GM18907 (cell line): Measurements from ENCODE around the gene NCOA3.
A peak's percentile ranks its signal among the peaks of the same experiment; 100 is the strongest.
"Not testable (repeated sequence)": the region's sequence is repeated elsewhere in the genome, so short reads cannot be mapped to it uniquely, and the experiment has no call there.

ENCODE experiments used
- ATAC-seq: cut with Tn5 transposase; IDR thresholded peaks from one replicate; pipeline ENCODE4 v1.9.1; 2021; ENCODE audit warnings: mild to moderate bottlenecking, moderate library complexity; ENCODE audit not compliant: unreplicated experiment

NCOA3 gene

DNA sequence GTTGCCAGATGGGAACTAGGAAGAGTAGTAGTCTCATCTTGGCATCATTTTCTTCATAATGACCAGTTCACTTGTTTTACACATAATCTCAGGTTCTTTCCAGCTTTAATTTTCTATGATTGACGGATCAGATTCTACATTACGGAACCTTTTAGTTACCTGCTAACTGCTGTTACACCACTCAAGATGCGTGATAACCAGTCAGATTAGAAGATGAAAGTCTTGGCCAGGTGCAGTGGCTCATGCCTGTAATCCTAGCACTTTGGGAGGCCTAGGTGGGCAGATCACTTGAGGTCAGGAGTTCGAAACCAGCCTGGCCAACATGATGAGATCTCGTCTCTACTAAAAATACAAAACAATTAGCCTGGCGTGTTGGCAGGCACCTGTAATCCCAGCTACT, 92.5 kb downstream of the NCOA3 start:
- ATAC-seq, result no peak

DNA sequence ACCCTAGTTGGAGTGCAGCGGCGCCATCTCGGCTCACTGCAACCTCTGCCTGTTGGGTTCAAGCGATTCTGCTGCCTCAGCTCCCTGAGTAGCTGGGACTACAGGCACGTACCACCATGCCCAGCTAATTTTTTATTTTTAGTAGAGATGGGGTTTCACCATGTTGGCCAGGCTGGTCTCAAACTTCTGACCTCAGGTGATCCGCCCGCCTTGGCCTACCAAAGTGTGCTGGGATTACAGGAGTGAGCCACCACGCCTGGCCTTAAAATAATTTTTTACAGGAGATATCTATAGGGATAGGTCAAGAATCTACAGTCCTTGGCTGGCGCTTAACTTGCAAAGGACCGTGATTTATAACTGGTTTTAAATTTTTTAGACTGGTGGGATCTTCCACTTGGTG, 93.5 kb downstream of the NCOA3 start:
- not testable (repeated sequence) for ATAC-seq

DNA sequence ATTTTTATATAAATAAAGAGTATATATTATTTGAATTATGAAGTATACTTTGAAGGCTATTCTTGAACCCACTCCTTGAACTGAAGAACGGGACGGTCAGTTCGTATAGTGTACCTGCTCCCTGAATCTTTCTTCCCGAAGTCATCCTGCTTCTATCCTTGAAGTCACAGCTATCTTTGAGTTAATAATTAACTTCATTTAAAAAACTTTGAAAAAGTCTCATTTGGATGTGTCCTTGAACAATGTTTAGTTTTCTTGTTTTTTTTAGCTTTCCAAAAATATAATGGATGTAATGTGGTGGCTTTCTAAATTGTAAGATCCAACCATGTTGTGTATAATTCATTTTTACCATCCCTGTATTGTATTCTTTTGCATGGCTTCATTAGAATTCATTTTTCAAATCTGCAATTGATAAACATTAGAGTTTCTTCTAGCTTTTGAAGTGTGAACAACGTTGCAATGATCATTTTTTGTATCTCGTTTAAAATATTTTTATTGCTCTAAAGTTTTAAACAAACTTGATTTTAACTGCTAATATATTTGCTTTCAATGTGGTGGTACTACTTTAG, 94.4 kb downstream of the NCOA3 start:
- no peak for ATAC-seq

DNA sequence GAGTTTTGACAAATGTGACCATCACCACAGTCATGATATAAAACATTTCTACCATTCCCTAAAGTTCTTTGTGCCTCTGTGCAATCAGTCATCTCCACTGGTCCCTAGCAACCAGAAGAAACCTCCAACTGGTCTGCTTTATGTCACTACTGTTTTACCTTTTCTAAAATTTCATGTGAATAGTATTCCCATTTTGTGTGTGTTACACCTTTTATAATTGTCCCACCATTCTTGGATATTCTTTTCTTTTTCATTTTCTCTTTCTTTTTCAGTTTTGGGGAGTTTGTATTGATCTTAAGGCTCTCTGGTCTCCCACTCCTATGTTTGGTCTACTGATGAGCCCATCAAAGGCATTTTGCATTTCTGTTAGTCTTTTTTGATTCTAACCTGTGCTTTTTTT, 95.4 kb downstream of the NCOA3 start:
- ATAC-seq, result no peak

DNA sequence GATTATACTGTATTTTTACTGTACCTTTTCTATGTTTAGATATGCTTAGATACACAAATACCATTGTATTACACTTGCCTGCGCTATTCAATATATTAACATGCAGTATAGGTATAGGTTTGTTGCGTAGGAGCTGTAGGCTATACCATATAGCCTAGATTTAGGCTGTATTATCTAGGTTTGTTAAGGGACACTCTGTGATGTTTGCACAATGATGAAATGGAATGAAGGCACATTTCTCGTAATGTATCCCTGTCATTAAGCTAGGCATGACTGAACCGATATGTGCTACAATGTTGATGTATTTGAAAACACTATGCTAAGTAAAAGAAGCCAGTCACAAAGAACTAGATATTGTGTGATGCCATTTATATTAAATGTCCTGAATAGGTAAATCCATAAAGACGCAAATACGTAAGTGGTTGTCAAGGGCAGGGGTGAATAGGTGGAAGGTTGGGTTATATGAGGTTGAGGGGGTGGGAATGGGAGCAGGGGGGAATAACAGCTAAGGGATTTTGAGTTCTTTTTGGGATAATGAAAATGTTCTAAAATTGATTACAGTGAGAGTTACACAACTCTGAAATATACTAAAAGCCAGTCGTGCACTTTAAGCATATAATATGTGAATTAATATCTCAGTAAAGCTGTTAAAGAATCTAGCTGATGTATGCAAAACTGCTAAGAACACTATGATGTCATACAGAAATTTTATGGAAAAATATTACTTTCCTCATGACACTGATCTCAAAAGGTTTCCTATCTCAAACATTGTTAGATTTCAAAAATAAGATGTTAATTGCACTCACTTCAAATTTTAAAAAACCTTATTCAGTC, 97.4 kb downstream of the NCOA3 start:
- no peak for ATAC-seq

DNA sequence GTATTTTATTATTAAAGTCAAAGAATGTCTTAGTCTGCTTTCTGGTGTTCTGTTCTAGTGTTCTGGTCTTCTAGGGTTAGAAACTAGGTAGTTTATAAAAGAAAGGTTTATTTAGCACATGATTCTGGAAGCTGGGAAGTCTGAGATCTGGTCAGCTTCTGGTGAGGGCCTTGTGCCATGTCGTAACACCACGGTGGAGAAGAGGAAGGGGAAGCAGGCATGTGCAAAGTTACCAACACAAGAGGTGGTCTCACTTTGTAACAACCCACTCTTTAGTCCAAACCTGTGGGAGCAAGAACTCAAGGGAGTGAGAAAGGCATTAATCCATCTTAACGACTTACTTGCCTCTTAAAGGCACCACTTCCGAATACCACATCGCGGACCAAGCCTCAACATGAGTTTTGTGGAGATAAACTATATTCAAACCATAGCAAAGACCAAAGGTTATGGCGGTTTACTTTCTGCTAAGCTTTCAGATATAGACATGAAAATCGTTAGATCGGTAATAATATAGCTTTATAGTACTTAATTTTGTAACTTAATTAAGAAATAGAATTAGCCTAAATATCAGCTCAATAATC, 99.4 kb downstream of the NCOA3 start:
- no peak for ATAC-seq

DNA sequence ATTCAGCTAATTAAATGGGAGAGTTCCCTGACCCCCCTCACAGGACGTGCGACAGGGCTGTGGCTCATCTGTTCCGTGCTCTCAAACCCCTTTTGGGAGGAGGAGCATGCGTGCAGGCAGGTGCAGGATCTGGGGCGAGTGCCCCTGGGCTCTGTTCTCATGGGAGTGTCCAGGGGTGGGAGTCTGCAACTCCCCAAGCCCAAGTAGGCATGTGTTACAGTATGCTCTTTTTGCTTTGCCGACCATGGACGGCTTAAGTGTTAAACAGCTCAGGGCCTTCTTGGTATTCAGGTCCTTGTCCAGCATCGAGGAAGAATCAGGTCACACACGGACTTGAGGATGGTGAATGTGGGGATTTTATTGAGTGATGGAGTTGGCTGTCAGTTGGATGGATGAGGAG, 101.6 kb downstream of the NCOA3 start:
- no peak for ATAC-seq

DNA sequence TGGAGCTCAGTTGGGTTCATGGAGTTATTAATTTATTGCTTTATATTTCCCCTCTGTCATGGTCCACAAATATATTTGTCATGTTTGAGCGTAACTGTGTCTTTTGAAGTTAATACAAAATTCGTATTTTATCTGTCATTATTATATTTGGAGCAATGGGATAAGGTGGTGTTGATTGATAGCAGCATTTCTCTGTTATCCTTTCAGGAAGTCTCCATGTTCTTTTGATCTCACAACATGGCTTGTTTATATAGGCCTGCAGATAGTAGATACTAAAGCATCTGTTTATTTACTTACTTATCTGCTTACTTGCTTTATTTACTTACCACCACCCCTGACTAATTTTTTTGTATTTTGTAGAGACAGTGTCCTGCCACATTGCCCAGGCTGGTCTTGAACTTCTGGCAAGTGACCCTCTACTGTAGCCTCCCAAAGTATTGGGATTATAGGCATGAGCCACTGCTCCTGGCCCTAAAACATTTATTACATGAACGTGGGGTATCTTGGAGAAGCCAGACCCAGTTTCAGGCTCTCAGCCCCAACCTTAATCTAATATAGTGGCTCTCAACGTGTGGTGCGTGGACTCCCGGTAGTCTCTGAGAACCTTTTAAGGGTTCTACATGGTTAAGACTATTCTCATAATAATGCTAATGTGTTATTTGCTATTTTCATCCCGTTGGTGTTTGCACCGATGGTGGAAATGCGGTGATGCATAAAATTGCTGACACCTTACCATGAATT, 104.2 kb downstream of the NCOA3 start:
- ATAC-seq, result no peak

DNA sequence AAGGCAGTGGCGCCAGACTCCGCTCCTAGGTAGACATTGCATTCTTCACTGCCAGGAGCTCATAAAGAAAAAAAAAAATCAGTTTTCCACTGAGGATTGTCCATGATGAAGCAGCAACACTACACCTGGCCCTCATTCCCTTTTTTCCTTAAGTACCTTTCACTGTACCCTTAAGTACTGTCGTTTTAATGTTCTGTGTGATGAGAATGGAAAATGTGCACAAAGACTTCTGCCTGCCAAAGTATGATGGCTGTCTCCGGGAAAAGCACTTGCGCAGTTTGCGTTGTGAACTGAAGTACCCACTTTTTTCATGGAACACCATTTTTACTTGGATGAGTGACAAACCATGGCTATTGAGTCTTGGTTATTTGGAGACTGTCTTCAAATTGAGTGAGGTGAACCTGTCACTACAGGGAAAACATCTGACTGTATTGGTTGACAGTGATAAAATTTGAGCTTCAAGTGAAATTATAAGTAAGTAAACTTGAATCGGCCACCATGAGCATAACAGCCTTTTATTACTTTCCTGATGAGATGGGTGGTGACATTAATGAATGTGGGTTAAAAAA, 104.8 kb downstream of the NCOA3 start:
- ATAC-seq, result no peak

DNA sequence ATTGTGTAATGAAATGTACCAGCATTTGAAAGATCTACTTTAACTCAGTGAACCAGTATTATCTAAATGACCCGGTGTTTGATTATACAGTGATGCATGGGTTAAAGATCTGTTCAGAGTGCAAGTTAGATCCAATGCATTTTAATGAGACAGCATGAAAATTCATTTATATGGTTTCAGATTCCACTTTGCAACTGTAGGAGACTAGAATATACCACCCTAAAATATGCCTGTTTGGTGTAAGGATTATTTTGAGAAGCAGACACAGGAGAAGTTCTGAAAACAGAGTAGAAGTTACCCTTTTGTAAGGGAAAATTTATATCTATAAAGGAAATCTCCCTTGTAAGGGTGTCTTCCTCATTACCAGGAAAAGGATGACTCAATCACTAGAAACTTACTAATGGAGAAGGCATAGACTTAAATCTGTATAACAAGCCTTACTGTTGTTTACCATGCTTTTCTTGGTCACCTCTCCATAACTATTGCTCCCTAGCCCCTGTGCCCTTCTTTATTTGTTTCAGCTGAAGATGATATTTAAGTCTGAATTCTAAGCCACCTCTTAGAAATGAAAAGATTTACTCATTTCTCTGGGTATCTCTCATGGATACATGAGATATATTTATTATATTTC, 105.4 kb downstream of the NCOA3 start:
- ATAC-seq, result no peak

DNA sequence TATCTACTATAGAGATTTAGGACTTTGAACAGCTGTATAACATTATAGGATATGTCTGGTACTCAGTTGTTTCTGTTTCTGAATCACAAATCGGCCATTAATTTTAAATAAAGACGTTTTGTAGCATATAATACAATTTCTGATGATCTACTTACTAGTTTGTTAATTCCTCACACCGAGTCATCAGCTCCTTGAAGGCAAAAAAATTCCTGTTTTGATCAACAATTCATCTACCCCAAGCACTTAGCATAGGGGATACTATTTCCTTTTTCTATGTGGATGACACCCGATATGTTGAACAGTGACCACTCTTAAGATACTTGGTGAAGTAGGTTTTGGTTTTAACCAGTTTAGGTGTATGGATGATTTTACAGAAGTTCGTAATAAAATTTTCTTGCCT, 107.3 kb downstream of the NCOA3 start:
- no peak for ATAC-seq

DNA sequence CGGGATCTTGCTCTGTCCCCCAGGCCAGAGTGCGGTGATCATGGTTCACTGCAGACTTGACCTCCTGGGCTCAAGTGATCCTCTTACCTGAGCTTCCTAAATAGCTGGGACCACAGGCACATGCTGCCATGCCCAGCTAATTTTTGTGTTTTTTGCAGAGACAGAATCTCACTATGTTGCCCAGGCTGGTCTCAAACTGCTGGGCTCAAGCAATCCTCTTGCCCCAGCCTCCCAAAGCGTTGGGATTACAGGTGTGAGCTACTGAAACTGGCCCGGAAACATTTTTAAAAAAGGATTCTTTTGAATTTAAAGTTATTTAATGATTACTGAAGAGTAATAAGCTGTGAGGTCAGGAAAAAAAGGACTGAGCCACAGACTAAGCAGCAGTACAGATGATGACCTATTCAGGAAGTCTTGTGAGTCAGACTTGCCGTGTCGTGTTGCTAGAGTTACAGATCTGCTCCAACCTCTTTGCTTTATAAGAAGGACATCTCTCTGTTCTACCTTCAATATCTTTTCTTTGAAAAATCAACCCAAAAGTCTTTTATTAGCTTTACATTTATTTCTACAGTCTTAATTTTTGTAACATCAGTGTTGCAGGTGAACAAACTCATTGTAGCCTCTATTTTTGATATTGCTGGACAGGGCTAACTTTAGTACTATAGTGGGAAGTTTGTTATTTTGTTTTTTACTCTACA, 108.7 kb downstream of the NCOA3 start:
- ATAC-seq, result peak; percentile 76

DNA sequence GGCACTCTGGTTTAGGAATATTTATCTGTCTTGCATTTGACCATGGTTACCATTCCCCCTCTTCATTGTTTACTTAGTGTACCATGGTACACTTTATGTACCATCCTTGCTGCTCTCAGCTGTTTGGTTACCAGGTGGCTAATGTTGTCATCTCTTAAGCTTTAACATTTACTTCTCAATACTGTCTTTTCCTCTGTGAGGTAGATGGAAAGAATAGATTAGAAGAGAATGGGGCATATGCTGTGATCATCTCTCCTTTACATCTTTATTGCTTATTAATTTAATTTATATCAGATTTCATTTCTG, 109.2 kb downstream of the NCOA3 start:
- no peak for ATAC-seq

DNA sequence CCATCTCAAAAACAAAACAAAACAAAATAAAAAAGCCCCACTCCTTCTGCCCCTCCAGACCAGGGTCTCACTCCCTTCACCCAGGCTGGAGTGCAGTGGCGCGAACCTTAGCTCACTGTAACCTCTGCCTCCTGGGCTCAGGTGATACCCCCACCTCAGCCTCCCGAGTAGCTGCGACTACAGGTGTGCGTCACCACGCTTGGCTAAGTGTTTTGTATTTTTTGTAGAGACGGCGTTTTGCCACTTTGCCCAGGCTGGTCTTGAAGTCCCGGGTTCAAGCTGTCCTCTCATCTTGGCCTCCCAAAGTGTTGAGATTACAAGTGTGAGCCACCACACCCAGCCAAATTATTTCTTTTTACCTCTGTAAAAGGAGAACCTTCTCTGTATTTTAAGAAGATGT, 110.1 kb downstream of the NCOA3 start:
- no peak for ATAC-seq

DNA sequence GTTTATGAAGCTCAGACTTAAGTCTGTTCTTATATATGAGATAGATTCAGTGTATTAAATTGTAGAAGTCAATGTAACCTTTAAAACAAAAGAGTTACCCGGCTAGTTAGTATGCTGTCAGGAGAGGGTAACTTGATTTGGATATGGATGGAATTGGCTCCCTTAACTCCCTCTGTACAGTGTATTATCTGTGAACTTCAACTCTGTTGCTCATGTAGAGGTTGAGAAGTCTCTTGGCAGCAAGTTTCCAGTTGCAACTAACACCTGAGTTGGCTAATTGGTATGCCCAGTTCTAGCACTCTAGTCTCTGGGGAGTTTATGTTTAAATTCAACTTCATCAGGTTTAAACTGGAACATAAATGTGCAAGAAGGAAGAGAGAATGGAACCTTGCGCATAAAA, 111.0 kb downstream of the NCOA3 start:
- ATAC-seq, result no peak

DNA sequence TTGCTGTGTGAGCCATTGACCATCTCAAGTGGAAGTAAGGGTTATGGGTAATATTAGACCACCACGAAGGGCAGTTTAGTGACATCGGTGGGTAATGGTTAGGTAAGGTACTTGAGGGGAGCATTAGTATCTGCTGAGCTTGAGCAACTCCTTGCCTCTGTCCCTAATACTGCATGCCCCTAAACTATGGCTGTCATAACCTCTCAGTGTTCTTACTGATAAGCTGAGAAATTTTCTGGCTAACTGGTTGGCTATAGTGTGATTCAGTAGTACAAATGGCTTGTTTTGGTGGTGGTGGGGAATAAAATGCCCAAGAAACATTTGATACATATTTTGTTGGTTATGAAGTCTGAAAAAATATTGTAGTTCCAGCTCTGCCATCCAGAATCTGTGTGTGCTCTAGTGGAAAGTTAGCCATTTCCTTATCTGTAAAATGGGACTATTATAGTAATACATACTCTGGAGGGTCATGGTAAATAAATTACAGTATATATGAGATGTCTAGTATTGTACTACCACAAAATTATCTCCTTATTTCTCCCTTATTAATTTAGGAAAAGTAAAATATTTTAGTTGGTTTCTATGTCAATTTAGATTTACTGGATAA, 113.1 kb downstream of the NCOA3 start:
- ATAC-seq, result no peak

DNA sequence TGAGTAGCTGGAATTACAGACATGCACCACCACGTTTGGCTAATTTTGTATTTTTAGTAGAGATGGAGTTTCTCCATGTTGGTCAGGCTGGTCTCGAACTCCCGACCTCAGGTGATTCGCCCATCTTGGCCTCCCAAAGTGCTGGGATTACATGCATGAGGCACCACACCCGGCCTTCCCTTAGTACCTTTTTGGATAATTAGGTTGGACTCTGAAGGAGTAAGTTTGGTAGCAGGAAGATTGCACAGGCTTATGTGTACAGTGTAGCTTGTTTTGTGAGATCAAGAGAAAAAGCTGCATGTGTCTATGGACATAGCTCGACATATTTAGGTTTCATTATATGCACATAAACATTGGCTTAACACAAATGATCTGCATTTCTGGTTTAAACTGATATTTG, 116.8 kb downstream of the NCOA3 start:
- no peak for ATAC-seq

DNA sequence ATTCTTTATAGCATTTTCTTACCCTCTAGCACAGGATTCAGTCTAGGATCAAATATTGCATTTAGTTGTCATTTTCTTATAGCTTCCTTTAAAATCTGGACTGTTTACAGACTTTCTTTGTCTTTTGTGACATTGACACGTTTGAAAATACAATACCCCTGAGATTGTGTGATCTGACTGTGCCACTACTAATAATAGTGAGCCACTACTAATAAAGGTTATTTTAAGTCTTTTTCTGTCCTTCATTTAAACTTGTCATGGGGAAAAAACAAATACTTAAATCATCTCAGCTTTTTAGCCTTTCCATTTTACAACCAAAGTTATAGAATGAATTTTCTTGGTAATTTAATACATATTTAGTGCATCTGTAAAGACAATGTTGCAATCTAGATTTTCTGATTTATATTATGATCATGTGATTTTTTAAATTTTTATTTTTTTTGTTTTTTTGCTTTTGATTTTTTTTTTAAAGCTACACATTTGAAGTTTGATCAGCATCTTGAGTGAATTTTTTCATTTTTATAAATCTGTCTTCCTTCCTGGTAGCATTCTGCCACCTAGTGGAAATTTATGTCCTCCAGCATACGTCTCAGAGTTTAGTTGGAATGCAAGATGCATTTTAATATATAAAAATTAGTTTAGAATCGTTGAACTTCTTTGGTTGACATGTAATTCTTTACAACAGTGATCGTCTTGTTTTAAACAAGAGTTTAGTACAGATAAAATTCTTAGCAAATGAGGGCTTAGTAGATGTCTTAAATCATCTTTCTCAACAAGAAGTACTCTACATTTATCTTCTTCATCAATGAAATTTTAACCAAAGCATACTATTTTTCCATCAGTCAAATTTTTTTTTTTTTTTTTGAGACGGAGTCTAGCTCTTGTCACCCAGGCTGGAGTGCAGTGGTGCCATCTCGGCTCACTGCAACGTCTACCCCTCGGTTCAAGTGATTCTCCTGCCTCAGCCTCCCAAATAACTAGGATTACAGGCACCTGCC, 119.4 kb downstream of the NCOA3 start:
- no peak for ATAC-seq

DNA sequence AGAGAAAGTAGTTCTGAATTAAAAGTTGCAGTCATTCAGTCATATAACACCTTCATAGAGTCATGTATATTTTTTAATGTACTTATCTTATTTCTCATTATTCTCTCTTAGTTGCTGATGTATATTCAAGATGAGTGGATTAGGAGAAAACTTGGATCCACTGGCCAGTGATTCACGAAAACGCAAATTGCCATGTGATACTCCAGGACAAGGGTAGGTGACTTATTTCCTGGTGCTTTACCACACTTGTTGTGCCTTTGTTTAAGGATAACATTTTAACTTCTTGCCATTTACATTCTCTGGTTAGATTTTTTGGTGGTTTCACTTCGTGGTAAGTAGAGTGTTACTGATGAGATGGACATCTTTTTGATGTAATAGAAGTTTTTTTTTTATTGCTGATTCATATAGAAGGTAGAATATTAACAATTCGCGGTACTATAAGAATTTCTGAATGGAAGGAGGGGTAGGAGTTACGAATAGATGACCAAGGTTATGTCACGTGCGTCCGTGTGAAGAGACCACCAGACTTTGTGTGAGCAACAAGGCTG, 120.5 kb downstream of the NCOA3 start:
- no peak for ATAC-seq
